ENCODE data around the gene DOCK10.

The DOCK10 gene

GRCh38 chr2:225041851-225042799 is at the start of gene DOCK10 (continued):
- TF ChIP-seq ZBTB10 (tag by site-specific recombination; IDR thresholded peaks at IDR 0.05) = peak; percentile 30; the same call in 1 of the 2 replicates
- no peak for TF ChIP-seq KLF10 (tag by site-specific recombination; IDR thresholded peaks at IDR 0.05)
- peak; percentile 77 for TF ChIP-seq ZBTB26 (tag by site-specific recombination; optimal IDR thresholded peaks at IDR 0.05)
- TF ChIP-seq CTCF (tag by site-specific recombination; IDR thresholded peaks at IDR 0.05) = peak; percentile 11; the same call in 1 of the 2 replicates

- H3K4me3 ChIP-seq (ENCODE audit: low read depth, low read length) = no peak overlapping the region
- TF ChIP-seq ZNF138 (tag by site-specific recombination; IDR thresholded peaks at IDR 0.05; ENCODE audit: borderline replicate concordance) = no peak
- no peak for TF ChIP-seq ZNF670 (tag by site-specific recombination; IDR thresholded peaks at IDR 0.05; ENCODE audit: low read depth)
- no peak for TF ChIP-seq KLF16 (tag by site-specific recombination; IDR thresholded peaks at IDR 0.05)
- TF ChIP-seq ZNF223 (tag by site-specific recombination; IDR thresholded peaks at IDR 0.05) = no peak
- TF ChIP-seq ZNF701 (tag by site-specific recombination; IDR thresholded peaks at IDR 0.05) = no peak
- TF ChIP-seq ZSCAN30 (tag by site-specific recombination; IDR thresholded peaks at IDR 0.05) = no peak
- TF ChIP-seq PRDM10 (tag by site-specific recombination; IDR thresholded peaks at IDR 0.05) = no peak
- no peak for TF ChIP-seq ZNF558 (tag by site-specific recombination; IDR thresholded peaks at IDR 0.05)
- TF ChIP-seq ZBTB20 (tag by site-specific recombination; IDR thresholded peaks at IDR 0.05) = no peak
- no peak for TF ChIP-seq ZNF214 (tag by site-specific recombination; IDR thresholded peaks at IDR 0.05; ENCODE audit: borderline replicate concordance)
- TF ChIP-seq ZBTB44 (tag by site-specific recombination; IDR thresholded peaks at IDR 0.05) = no peak
- TF ChIP-seq ZNF394 (tag by site-specific recombination; IDR thresholded peaks at IDR 0.05; ENCODE audit: borderline replicate concordance) = no peak
- no peak for TF ChIP-seq ZNF624 (tag by site-specific recombination; IDR thresholded peaks at IDR 0.05)
- no peak for TF ChIP-seq ZNF449 (tag by site-specific recombination; IDR thresholded peaks at IDR 0.05)
- no peak for TF ChIP-seq EGR2 (tag by site-specific recombination; IDR thresholded peaks at IDR 0.05; ENCODE audit: low read depth)
- no peaks in the 10 kb centered on the region for H3K9me3 ChIP-seq (ENCODE audit: control insufficient read depth, insufficient read depth, low read depth, low read length)
- no peak overlapping the region for H3K27ac ChIP-seq (ENCODE audit: extremely low read depth, low read depth, low read length)
- ChIA-PET CTCF (interaction anchor here (0.6 kb wide), 1 partner anchor 24 kb away, joined by 3 read pairs; no protein-coding TSS in a partner anchor), POLR2A (no interaction called here)
- H3K36me3 ChIP-seq (ENCODE audit: control insufficient read depth in 2 of 2, insufficient read depth in 1 of 2, low read length in 2 of 2) = no peaks in the 10 kb centered on the region
- no peaks in the 10 kb centered on the region for H3K4me1 ChIP-seq (ENCODE audit: control insufficient read depth, insufficient read depth, low read length)
Observed at GRCh38 chr2:225091336-225091735, 49.1 kb upstream of the DOCK10 start.
